ENCODE results near the gene AP5M1.
A peak's percentile ranks its signal among the peaks of the same experiment; 100 is the strongest.
"Not testable (repeated sequence)": the region's sequence is repeated elsewhere in the genome, so short reads cannot be mapped to it uniquely, and the experiment has no call there.

The AP5M1 gene

DNA sequence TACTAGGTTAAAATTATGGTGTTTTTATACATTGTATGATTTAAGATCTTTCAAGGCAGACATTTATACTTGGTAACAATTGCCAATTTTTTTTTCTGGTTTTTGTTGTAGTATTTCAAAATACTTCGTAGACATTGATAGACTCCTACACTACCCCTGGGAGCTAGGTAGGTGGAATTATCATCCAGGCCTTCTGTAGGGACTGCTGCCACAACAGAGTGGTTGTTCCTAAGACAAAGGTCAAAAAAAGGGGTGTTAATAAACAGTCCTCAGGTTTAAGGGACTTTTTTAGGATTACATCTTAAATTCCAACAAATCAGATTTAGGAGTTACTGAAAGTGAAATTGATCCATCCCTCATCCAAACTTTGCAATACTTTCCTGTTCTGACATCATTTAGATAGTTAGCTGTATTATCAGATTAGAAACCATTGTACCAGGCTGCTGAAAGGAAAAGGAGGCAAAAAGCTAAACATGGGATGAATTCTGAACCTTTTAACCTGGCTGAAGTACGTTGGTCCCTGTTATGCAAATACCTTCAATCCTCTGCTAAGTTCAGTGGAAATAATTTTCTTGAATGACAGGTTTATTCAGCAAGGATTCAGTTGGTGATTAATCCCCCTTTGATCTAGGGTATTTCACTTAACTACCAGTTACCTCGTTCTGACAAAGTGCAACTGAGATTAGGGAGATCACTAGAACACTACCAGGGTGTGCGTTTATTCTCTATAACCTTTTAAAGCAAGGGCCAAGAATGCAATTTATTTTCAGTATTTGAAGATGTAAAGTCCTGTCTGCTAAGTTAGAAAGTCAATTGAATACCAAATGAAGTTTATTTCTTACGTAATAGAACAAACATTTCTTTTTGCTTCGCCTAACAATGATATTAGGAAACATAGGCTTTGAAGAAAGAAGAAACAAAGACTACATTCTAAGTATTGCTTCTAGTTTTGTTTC lies 23.2 kb downstream of the AP5M1 start:
- DNase-seq (ENCODE audit: low read depth in 2 of 2) = no peak

- no peak for DNase-seq (ENCODE audit: low read depth in 2 of 2)
Measured at GRCh38 chr14:57293866-57294837, 25.4 kb downstream of the AP5M1 start.

- DNase-seq (ENCODE audit: low read depth in 2 of 2) = no peak
Measured at GRCh38 chr14:57295239-57295638, 26.5 kb downstream of the AP5M1 start.

GRCh38 chr14:57297852-57298251 lies 29.1 kb downstream of the AP5M1 start:
- DNase-seq (ENCODE audit: low read depth in 2 of 2) = no peak

- DNase-seq (ENCODE audit: low read depth in 2 of 2) = no peak
Measured at GRCh38 chr14:57299511-57299910, 30.7 kb downstream of the AP5M1 start.

DNA sequence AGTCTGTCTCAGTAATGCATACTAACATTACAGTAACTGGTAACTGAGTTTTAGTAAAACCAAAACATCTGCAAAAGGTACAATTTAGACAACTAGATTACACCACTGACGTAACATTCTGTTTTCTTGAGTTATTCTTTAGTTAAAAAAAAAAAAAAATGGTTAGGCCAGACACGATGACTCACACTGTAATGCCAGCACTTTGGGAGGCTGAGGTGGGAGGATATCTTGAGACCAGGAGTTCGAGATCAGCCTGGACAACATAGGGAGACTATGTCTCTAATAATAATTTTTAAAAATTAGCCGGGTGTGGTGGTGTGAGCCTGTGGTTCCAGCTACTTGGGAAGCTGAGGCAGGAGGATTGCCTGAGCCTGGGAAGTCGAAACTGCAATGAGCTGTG lies 34.1 kb downstream of the AP5M1 start:
- no peak for DNase-seq (ENCODE audit: low read depth in 2 of 2)

DNA sequence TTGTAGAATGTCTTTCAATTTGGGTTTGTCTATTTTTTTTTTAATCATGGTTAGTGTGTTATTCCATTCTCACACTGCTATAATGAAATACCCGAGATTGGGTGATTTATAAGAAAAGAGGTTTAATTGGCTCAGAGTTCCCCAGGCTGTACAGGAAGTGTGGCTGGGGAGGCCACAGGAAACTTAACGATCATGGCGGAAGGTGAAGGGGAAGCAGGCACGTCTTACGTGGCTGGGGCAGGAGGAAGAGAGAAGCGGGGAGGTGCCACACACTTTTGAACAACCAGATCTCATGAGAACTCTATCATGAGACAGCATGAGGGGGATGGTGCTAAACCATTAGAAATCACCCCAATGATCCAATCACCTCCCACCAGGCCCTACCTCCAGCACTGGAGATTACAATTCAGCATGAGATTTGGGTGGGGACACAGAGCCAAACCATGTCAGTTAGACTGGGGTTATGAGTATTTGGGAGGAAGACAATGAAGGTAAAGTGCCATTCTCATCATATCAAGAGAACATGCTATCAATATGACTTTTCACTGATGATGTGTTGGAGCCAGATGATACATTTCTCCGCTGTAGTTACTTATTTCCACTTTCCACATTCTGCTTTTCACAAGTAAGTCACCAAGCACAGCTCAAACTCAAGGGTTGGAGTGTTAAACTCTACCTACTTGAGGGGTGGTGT lies 45.8 kb downstream of the AP5M1 start:
- no peak for DNase-seq (ENCODE audit: low read depth in 2 of 2)

GRCh38 chr14:57317248-57317833 lies 48.6 kb downstream of the AP5M1 start:
- DNase-seq (ENCODE audit: low read depth in 2 of 2) = peak; percentile 56 to 66

DNA sequence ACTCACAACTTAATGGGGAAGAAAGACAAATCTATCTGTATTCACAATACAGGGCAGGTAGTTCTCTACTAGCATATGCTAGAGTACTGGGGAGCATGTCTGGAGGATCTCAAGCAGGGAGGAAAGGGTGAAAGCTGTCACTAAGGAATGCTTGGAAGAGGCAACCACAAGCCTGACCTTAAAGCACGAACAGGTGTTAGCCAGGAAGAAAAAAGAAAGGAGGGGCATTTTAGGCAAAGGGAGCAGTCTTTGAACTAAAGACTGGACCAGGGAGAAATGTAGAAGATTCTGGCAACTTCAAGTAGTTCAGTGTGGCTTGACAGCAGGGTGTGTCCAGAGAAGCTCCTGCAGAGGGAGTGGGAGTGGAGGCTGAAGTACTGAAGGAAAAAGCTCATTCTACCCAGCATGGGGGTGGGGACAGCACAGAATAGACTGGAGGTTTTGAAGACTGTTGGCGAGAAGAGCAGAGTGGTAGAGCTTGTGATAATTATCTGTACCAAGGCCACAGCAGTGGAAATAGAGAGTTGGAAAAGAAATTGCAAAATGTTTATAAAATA lies 50.9 kb downstream of the AP5M1 start:
- no peak for DNase-seq (ENCODE audit: low read depth in 2 of 2)

DNA sequence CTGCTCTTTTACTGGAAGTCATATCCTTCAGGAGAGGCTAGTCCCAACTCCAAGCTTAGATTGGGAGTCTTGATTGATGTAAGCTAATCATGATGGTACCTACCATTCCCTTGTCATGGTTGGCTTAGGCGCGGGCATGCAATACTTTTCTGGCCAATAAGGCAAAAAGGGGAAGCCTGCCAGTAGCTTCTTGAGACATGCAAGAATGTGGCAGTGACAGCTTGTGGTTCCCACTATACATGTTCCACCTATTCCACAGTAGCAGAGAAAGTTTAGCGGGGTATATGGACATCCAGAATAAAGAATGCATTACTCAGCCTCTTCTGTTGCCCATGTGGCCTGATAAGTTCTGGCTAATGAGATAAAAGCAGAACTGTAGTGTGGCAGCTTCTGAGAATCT lies 55.0 kb downstream of the AP5M1 start:
- no peak for DNase-seq (ENCODE audit: low read depth in 2 of 2)

GRCh38 chr14:57326253-57326652 lies 57.5 kb downstream of the AP5M1 start:
- no peak for DNase-seq (ENCODE audit: low read depth in 2 of 2)

- no peak for DNase-seq (ENCODE audit: low read depth in 2 of 2)
Measured at GRCh38 chr14:57329833-57330232, 61.1 kb downstream of the AP5M1 start.

GRCh38 chr14:57332475-57332874 lies 63.7 kb downstream of the AP5M1 start:
- DNase-seq (ENCODE audit: low read depth in 2 of 2) = not testable (repeated sequence)

DNA sequence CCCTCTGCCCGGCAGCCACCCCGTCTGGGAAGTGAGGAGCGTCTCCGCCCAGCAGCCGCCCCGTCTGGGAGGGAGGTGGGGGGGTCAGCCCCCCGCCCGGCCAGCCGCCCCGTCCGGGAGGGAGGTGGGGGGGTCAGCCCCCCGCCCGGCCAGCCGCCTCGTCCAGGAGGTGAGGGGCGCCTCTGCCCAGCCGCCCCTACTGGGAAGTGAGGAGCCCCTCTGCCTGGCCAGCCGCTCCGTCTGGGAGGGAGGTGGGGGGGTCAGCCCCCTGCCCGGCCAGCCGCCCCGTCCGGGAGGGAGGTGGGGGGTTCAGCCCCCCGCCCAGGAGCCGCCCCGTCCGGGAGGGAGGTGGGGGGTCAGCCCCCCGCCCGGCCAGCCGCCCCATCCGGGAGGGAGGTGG lies 65.0 kb downstream of the AP5M1 start:
- not testable (repeated sequence) for DNase-seq (ENCODE audit: low read depth in 2 of 2)

GRCh38 chr14:57343545-57344297 lies 75.0 kb downstream of the AP5M1 start:
- not testable (repeated sequence) for DNase-seq (ENCODE audit: low read depth in 2 of 2)

- DNase-seq (ENCODE audit: low read depth in 2 of 2) = no peak
Measured at GRCh38 chr14:57345106-57345505, 76.3 kb downstream of the AP5M1 start.

DNA sequence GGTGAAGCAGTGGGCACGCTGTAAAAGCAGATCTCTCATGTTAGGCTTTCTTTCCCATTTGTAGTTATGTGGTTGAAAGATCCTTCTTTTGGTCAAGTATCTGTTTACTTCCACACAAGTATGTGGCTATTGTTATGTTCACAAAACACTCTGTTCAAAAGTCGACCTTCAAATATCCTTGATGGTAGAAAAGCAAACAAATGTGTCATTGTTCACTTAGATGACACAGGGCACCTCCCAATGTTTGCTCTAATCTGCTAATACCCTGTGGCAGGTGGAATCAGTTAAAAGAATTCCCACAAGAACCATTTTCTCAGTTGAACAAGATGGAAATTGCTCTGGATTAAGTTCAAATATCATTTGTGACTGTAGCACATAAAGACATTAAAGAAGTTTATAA lies 78.0 kb downstream of the AP5M1 start:
- no peak for DNase-seq (ENCODE audit: low read depth in 2 of 2)

Data from stimulated activated CD4-positive, alpha-beta T cell treated with anti-CD3 and anti-CD28 coated beads, Interleukin-4, amount 100 ng/mL, for 48 hours (primary cell).